Peyer's patch (tissue), 4 donors: ENCODE data around the gene REV3L.

Source experiments
- CTCF ChIP-seq, 6 experiments: fragments of 450-650 bp in 4 of 6; fragments of 200-600 bp in 2 of 6; sonication (generic) in 1 of 6; IDR thresholded peaks; one replicate each; pipeline ENCODE4 v1.5.1; 2017 to 2019; ENCODE audit warnings: antibody characterized with exemption in 6 of 6, mild to moderate bottlenecking in 3 of 6, moderate library complexity in 1 of 6
- POLR2A ChIP-seq, 2 donors: fragments of 450-650 bp; IDR thresholded peaks; one replicate each; pipeline ENCODE4 v1.5.1; 2017; ENCODE audit warnings: antibody characterized with exemption in 2 of 2, mild to moderate bottlenecking in 2 of 2, moderate library complexity in 2 of 2

GRCh38 chr6:111471958-111472357 lies 11.1 kb downstream of the REV3L start:
- TF ChIP-seq CTCF (IDR thresholded peaks at IDR 0.05): no peak
- TF ChIP-seq POLR2A (IDR thresholded peaks at IDR 0.05): no peak
